ENCODE measurements around the gene SLX4IP. TPM values are rescaled to one million over a fixed set of nuclear protein-coding genes. Genes with fewer than 3 reads are reported as not detected.

Gene SLX4IP
- total and polyA plus RNA-seq, 2 of the 13 experiments (the other 11 are each of a cell fraction or from before 2014, with no cell fraction given): 3.6 to 7.3 TPM

GRCh38 chr20:10565922-10566897 is 131.1 kb downstream of the SLX4IP start (continued):
- no peak for TF ChIP-seq ZNF263 (CRISPR knock-in tag; IDR thresholded peaks at IDR 0.05)
- peak; percentile 70 for TF ChIP-seq TGIF2 (CRISPR knock-in tag; IDR thresholded peaks at IDR 0.05)
- TF ChIP-seq SNAPC4 (CRISPR knock-in tag; IDR thresholded peaks at IDR 0.05): 0 out of 2 replicates have a peak, but pooled peaks have one; percentile 71
- TF ChIP-seq GLI4 (CRISPR knock-in tag; IDR thresholded peaks at IDR 0.05; ENCODE audit: borderline replicate concordance): 0 out of 2 replicates have a peak, but pooled peaks have one; percentile 23
- TF ChIP-seq TARDBP (CRISPR knock-in tag; IDR thresholded peaks at IDR 0.05): peak; percentile 51; the same call in 1 of the 2 replicates
- no peak for TF ChIP-seq HDAC6 (IDR thresholded peaks at IDR 0.05; ENCODE audit: low read depth, low read length)
- no peak for TF ChIP-seq TIGD3 (CRISPR knock-in tag; IDR thresholded peaks at IDR 0.05; ENCODE audit: borderline replicate concordance)
- no peak for TF ChIP-seq ZNF3 (CRISPR knock-in tag; IDR thresholded peaks at IDR 0.05)
- TF ChIP-seq ZNF609 (CRISPR knock-in tag; IDR thresholded peaks at IDR 0.05; ENCODE audit: borderline replicate concordance): 0 out of 2 replicates have a peak, but pooled peaks have one; percentile 38
- TF ChIP-seq ZNF703 (CRISPR knock-in tag; IDR thresholded peaks at IDR 0.05; ENCODE audit: borderline replicate concordance): no peak
- peak; percentile 5; the same call in 1 of the 2 replicates for TF ChIP-seq HDAC1 (CRISPR knock-in tag; IDR thresholded peaks at IDR 0.05)
- no peak for TF ChIP-seq FUBP1 (CRISPR knock-in tag; IDR thresholded peaks at IDR 0.05; ENCODE audit: borderline replicate concordance)
- TF ChIP-seq ATF1 (CRISPR knock-in tag; IDR thresholded peaks at IDR 0.05): peak; percentile 27; the same call in 1 of the 2 replicates
- TF ChIP-seq ZNF615 (CRISPR knock-in tag; IDR thresholded peaks at IDR 0.05; ENCODE audit: borderline replicate concordance): 0 out of 2 replicates have a peak, but pooled peaks have one; percentile 27
